HEK293 (cell line): ENCODE measurements around the gene ZSCAN2.

Source experiments
- CTCF ChIA-PET: fragments of 350-600 bp; formaldehyde crosslinking; extraction: SDS; loops from one replicate; lab custom pipeline; 2021; ENCODE audit warnings: antibody characterized with exemption; lab: Yijun Ruan, JAX
- POLR2A ChIA-PET: fragments of 300-600 bp; formaldehyde crosslinking; extraction: SDS; loops from one replicate; lab custom pipeline; 2020; ENCODE audit warnings: antibody characterized with exemption, inconsistent platforms; lab: Yijun Ruan, JAX
- H3K27ac ChIP-seq: fragments of 200-500 bp; sonication (Bioruptor generic); 2 replicates; pipeline ENCODE4 v1.5.1; 2014; ENCODE audit warnings: low read depth, low read length, control low read depth, inconsistent platforms; ENCODE audit errors: extremely low read depth
- H3K36me3 ChIP-seq, 2 experiments: fragments of 200-500 bp in 1 of 2; sonication (Bioruptor generic) in 1 of 2; 1 replicate in 1 of 2; 2 replicates in 1 of 2; pipeline ENCODE4 v1.5.1; 2014 to 2017; ENCODE audit warnings: inconsistent platforms in 2 of 2, low read length in 2 of 2; ENCODE audit not compliant: control insufficient read depth in 2 of 2, insufficient read depth in 1 of 2
- H3K4me1 ChIP-seq: fragments of 200-500 bp; sonication (Bioruptor generic); 2 replicates; pipeline ENCODE4 v1.5.1; 2014; ENCODE audit warnings: mild to moderate bottlenecking, low read length, inconsistent platforms; ENCODE audit not compliant: control insufficient read depth, insufficient read depth
- H3K4me3 ChIP-seq: 2 replicates; pipeline ENCODE4 v1.5.1; 2011; ENCODE audit warnings: low read depth, mild to moderate bottlenecking, control low read depth, low read length, moderate library complexity
- H3K9me3 ChIP-seq: fragments of 200-500 bp; sonication (Bioruptor generic); 2 replicates; pipeline ENCODE4 v1.5.1; 2014; ENCODE audit warnings: low read depth, low read length, inconsistent platforms; ENCODE audit not compliant: control insufficient read depth, insufficient read depth
- KLF10 ChIP-seq: fragments of 450-650 bp; IDR thresholded peaks from 2 replicates; pipeline ENCODE4 v1.5.1; 2018; ENCODE audit warnings: missing biosample characterization, mild to moderate bottlenecking, missing genetic modification characterization
- MYNN ChIP-seq: fragments of 450-650 bp; formaldehyde crosslinking; IDR thresholded peaks from 2 replicates; pipeline ENCODE4 v1.5.1; 2016; ENCODE audit warnings: missing biosample characterization, missing genetic modification characterization, borderline replicate concordance
- OVOL3 ChIP-seq: fragments of 450-650 bp; formaldehyde crosslinking; IDR thresholded peaks from 2 replicates; pipeline ENCODE4 v1.5.1; 2016; ENCODE audit warnings: missing biosample characterization, missing genetic modification characterization
- RBAK ChIP-seq: fragments of 450-650 bp; formaldehyde crosslinking; IDR thresholded peaks from 2 replicates; pipeline ENCODE4 v1.5.1; 2016; ENCODE audit warnings: missing biosample characterization, missing genetic modification characterization
- TRIM28 ChIP-seq: IDR thresholded peaks from 2 replicates; pipeline ENCODE4 v1.6.1; 2011; ENCODE audit warnings: low read length, control low read depth, borderline replicate concordance
- YY2 ChIP-seq: fragments of 450-650 bp; formaldehyde crosslinking; IDR thresholded peaks from 2 replicates; pipeline ENCODE4 v1.5.1; 2016; ENCODE audit warnings: missing biosample characterization, missing genetic modification characterization
- ZBTB1 ChIP-seq: fragments of 450-650 bp; formaldehyde crosslinking; IDR thresholded peaks from 2 replicates; pipeline ENCODE4 v1.5.1; 2016; ENCODE audit warnings: missing biosample characterization, missing genetic modification characterization
- ZBTB21 ChIP-seq: fragments of 450-650 bp; formaldehyde crosslinking; IDR thresholded peaks from 2 replicates; pipeline ENCODE4 v1.5.1; 2017; ENCODE audit warnings: missing biosample characterization, missing genetic modification characterization
- ZFP37 ChIP-seq: fragments of 450-650 bp; formaldehyde crosslinking; IDR thresholded peaks from 2 replicates; pipeline ENCODE4 v1.5.1; 2016; ENCODE audit warnings: missing biosample characterization, missing genetic modification characterization
- ZNF174 ChIP-seq: fragments of 450-650 bp; formaldehyde crosslinking; IDR thresholded peaks from 2 replicates; pipeline ENCODE4 v1.5.0; 2017; ENCODE audit warnings: missing biosample characterization, mild to moderate bottlenecking, missing genetic modification characterization
- ZNF202 ChIP-seq: fragments of 450-650 bp; formaldehyde crosslinking; IDR thresholded peaks from 2 replicates; pipeline ENCODE4 v1.5.1; 2016; ENCODE audit warnings: missing biosample characterization, missing genetic modification characterization, borderline replicate concordance
- ZNF211 ChIP-seq: fragments of 450-650 bp; formaldehyde crosslinking; IDR thresholded peaks from 2 replicates; pipeline ENCODE4 v1.5.1; 2016; ENCODE audit warnings: low read depth, missing biosample characterization, missing genetic modification characterization
- ZNF274 ChIP-seq, 2 experiments: fragments of 200-500 bp in 1 of 2; fragments of 450-650 bp in 1 of 2; sonication (Bioruptor generic) in 1 of 2; formaldehyde crosslinking in 1 of 2; IDR thresholded peaks; 2 replicates each; pipeline versions ENCODE4 v1.5.1 to v1.6.1; 2014 to 2016; ENCODE audit warnings: borderline replicate concordance in 1 of 2, inconsistent platforms in 1 of 2, low read length in 1 of 2, missing biosample characterization in 1 of 2, missing genetic modification characterization in 1 of 2
- ZNF354C ChIP-seq: fragments of 450-650 bp; formaldehyde crosslinking; IDR thresholded peaks from 2 replicates; pipeline ENCODE4 v1.5.1; 2016; ENCODE audit warnings: missing biosample characterization, missing genetic modification characterization, low read depth, borderline replicate concordance
- ZNF394 ChIP-seq: fragments of 450-650 bp; formaldehyde crosslinking; IDR thresholded peaks from 2 replicates; pipeline ENCODE4 v1.5.1; 2016; ENCODE audit warnings: missing biosample characterization, missing genetic modification characterization, mild to moderate bottlenecking, moderate library complexity, borderline replicate concordance
- ZNF521 ChIP-seq: fragments of 450-650 bp; formaldehyde crosslinking; IDR thresholded peaks from 2 replicates; pipeline ENCODE4 v1.5.1; 2017; ENCODE audit warnings: missing biosample characterization, mild to moderate bottlenecking, missing genetic modification characterization
- ZNF558 ChIP-seq: fragments of 450-650 bp; formaldehyde crosslinking; IDR thresholded peaks from 2 replicates; pipeline ENCODE4 v1.5.1; 2016; ENCODE audit warnings: missing biosample characterization, missing genetic modification characterization
- ZNF654 ChIP-seq: fragments of 450-650 bp; formaldehyde crosslinking; IDR thresholded peaks from 2 replicates; pipeline ENCODE4 v1.5.1; 2016; ENCODE audit warnings: low read depth, missing biosample characterization, missing genetic modification characterization
- ZNF660 ChIP-seq: fragments of 450-650 bp; IDR thresholded peaks from 2 replicates; pipeline ENCODE4 v1.5.1; 2018; ENCODE audit warnings: missing biosample characterization, mild to moderate bottlenecking, missing genetic modification characterization
- ZNF664 ChIP-seq: fragments of 450-650 bp; formaldehyde crosslinking; IDR thresholded peaks from 2 replicates; pipeline ENCODE4 v1.5.1; 2016; ENCODE audit warnings: missing biosample characterization, missing genetic modification characterization
- ZNF76 ChIP-seq: fragments of 450-650 bp; formaldehyde crosslinking; IDR thresholded peaks from 2 replicates; pipeline ENCODE4; 2016; ENCODE audit warnings: low read depth, missing biosample characterization, missing genetic modification characterization, borderline replicate concordance
- ZSCAN16 ChIP-seq: fragments of 450-650 bp; formaldehyde crosslinking; IDR thresholded peaks from 2 replicates; pipeline ENCODE4 v1.5.1; 2016; ENCODE audit warnings: missing biosample characterization, missing genetic modification characterization
- TF ChIP-seq, protein P1 (sequence below): fragments of 450-650 bp; formaldehyde crosslinking; IDR thresholded peaks from 2 replicates; pipeline ENCODE4 v1.5.1; 2016; ENCODE audit warnings: missing biosample characterization, missing genetic modification characterization, low read depth
- TF ChIP-seq, protein P2 (sequence below): IDR thresholded peaks from 2 replicates; pipeline ENCODE4 v1.6.1; 2011; ENCODE audit warnings: mild to moderate bottlenecking, low read depth, low read length, borderline replicate concordance
- TF ChIP-seq, protein P3 (sequence below): fragments of 450-650 bp; formaldehyde crosslinking; IDR thresholded peaks from 2 replicates; pipeline ENCODE4 v1.5.1; 2016; ENCODE audit warnings: missing biosample characterization, missing genetic modification characterization
- TF ChIP-seq, protein P4 (sequence below): fragments of 450-650 bp; formaldehyde crosslinking; IDR thresholded peaks from 2 replicates; pipeline ENCODE4 v1.5.1; 2016; ENCODE audit warnings: missing biosample characterization, missing genetic modification characterization, borderline replicate concordance

Gene ZSCAN2

DNA sequence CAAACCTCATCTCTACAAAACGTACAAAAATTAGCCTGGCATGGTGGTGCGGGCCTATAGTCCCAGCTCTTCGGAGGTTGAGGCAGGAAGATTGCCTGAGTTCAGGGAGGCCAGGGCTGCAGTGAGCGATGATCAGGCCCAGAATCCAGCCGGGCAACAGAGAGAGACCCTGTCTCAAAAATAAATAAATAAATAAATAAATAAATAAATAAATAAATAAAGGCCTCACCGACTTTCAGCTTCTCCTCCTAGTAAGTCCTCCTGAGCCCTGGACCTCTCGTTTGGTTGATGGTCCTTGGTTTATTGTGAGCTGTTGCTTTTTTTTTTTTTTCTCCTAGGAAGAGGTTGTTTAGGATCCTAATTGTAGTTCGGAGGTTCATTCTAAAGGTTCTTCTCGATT, 28.2 kb downstream of the ZSCAN2 start:
- Histone ChIP-seq H3K4me1 (peaks cover 4% of the 10 kb centered on the region), H3K27ac (no peak overlapping the region), H3K9me3 (no peaks in the 10 kb centered on the region), H3K36me3 (no peaks in the 10 kb centered on the region), H3K4me3 (no peak overlapping the region)
- CTCF ChIA-PET: interaction anchor here (0.6 to 1.5 kb wide), 5 partner anchors 9 to 83 kb away, joined by 3 to 4 read pairs (median 3); no protein-coding TSS in a partner anchor
- POLR2A ChIA-PET: no interaction called here
- TF ChIP-seq, protein P1, sequence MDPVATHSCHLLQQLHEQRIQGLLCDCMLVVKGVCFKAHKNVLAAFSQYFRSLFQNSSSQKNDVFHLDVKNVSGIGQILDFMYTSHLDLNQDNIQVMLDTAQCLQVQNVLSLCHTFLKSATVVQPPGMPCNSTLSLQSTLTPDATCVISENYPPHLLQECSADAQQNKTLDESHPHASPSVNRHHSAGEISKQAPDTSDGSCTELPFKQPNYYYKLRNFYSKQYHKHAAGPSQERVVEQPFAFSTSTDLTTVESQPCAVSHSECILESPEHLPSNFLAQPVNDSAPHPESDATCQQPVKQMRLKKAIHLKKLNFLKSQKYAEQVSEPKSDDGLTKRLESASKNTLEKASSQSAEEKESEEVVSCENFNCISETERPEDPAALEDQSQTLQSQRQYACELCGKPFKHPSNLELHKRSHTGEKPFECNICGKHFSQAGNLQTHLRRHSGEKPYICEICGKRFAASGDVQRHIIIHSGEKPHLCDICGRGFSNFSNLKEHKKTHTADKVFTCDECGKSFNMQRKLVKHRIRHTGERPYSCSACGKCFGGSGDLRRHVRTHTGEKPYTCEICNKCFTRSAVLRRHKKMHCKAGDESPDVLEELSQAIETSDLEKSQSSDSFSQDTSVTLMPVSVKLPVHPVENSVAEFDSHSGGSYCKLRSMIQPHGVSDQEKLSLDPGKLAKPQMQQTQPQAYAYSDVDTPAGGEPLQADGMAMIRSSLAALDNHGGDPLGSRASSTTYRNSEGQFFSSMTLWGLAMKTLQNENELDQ: no peak
- TF ChIP-seq ZNF274 (IDR thresholded peaks at IDR 0.05; ENCODE audit: low read length) (no peak), ZNF274 (tag by site-specific recombination; IDR thresholded peaks at IDR 0.05; ENCODE audit: borderline replicate concordance) (no peak), ZSCAN16 (tag by site-specific recombination) (no peak), KLF10 (tag by site-specific recombination) (no peak), ZNF394 (peak; percentile 95), ZNF211 (no peak), ZFP37 (tag by site-specific recombination) (0 out of 2 replicates have a peak, but pooled peaks have one; percentile 57), ZNF558 (tag by site-specific recombination) (peak; percentile 89), ZNF76 (tag by site-specific recombination) (no peak), RBAK (tag by site-specific recombination) (0 out of 2 replicates have a peak, but pooled peaks have one; percentile 55), OVOL3 (no peak), ZNF664 (tag by site-specific recombination) (peak; percentile 83; the same call in 1 of the 2 replicates), TRIM28 (no peak), ZNF174 (tag by site-specific recombination) (no peak), ZBTB21 (tag by site-specific recombination) (0 out of 2 replicates have a peak, but pooled peaks have one; percentile 59), ZNF354C (tag by site-specific recombination) (0 out of 2 replicates have a peak, but pooled peaks have one; percentile 25), YY2 (tag by site-specific recombination) (no peak), MYNN (tag by site-specific recombination) (no peak), ZNF654 (tag by site-specific recombination) (peak; percentile 39; the same call in 1 of the 2 replicates), ZNF521 (tag by site-specific recombination) (no peak), ZNF660 (no peak), ZBTB1 (no peak), ZNF202 (peak; percentile 65; the same call in 1 of the 2 replicates)
- TF ChIP-seq, protein P2, sequence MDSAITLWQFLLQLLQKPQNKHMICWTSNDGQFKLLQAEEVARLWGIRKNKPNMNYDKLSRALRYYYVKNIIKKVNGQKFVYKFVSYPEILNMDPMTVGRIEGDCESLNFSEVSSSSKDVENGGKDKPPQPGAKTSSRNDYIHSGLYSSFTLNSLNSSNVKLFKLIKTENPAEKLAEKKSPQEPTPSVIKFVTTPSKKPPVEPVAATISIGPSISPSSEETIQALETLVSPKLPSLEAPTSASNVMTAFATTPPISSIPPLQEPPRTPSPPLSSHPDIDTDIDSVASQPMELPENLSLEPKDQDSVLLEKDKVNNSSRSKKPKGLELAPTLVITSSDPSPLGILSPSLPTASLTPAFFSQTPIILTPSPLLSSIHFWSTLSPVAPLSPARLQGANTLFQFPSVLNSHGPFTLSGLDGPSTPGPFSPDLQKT: no peak
- TF ChIP-seq, protein P3, sequence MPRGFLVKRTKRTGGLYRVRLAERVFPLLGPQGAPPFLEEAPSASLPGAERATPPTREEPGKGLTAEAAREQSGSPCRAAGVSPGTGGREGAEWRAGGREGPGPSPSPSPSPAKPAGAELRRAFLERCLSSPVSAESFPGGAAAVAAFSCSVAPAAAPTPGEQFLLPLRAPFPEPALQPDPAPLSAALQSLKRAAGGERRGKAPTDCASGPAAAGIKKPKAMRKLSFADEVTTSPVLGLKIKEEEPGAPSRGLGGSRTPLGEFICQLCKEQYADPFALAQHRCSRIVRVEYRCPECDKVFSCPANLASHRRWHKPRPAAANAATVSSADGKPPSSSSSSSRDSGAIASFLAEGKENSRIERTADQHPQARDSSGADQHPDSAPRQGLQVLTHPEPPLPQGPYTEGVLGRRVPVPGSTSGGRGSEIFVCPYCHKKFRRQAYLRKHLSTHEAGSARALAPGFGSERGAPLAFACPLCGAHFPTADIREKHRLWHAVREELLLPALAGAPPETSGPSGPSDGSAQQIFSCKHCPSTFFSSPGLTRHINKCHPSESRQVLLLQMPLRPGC (tag by site-specific recombination): no peak
- TF ChIP-seq, protein P4, sequence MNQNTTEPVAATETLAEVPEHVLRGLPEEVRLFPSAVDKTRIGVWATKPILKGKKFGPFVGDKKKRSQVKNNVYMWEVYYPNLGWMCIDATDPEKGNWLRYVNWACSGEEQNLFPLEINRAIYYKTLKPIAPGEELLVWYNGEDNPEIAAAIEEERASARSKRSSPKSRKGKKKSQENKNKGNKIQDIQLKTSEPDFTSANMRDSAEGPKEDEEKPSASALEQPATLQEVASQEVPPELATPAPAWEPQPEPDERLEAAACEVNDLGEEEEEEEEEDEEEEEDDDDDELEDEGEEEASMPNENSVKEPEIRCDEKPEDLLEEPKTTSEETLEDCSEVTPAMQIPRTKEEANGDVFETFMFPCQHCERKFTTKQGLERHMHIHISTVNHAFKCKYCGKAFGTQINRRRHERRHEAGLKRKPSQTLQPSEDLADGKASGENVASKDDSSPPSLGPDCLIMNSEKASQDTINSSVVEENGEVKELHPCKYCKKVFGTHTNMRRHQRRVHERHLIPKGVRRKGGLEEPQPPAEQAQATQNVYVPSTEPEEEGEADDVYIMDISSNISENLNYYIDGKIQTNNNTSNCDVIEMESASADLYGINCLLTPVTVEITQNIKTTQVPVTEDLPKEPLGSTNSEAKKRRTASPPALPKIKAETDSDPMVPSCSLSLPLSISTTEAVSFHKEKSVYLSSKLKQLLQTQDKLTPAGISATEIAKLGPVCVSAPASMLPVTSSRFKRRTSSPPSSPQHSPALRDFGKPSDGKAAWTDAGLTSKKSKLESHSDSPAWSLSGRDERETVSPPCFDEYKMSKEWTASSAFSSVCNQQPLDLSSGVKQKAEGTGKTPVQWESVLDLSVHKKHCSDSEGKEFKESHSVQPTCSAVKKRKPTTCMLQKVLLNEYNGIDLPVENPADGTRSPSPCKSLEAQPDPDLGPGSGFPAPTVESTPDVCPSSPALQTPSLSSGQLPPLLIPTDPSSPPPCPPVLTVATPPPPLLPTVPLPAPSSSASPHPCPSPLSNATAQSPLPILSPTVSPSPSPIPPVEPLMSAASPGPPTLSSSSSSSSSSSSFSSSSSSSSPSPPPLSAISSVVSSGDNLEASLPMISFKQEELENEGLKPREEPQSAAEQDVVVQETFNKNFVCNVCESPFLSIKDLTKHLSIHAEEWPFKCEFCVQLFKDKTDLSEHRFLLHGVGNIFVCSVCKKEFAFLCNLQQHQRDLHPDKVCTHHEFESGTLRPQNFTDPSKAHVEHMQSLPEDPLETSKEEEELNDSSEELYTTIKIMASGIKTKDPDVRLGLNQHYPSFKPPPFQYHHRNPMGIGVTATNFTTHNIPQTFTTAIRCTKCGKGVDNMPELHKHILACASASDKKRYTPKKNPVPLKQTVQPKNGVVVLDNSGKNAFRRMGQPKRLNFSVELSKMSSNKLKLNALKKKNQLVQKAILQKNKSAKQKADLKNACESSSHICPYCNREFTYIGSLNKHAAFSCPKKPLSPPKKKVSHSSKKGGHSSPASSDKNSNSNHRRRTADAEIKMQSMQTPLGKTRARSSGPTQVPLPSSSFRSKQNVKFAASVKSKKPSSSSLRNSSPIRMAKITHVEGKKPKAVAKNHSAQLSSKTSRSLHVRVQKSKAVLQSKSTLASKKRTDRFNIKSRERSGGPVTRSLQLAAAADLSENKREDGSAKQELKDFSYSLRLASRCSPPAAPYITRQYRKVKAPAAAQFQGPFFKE: no peak
